GM10847 (cell line): ENCODE measurements around the gene KCTD16.

Experiments
- POLR2A ChIP-seq: IDR thresholded peaks from 2 replicates; pipeline ENCODE4 v1.6.1; 2011; ENCODE audit not compliant: insufficient read length; ENCODE audit errors: extremely low read depth

Gene KCTD16

DNA sequence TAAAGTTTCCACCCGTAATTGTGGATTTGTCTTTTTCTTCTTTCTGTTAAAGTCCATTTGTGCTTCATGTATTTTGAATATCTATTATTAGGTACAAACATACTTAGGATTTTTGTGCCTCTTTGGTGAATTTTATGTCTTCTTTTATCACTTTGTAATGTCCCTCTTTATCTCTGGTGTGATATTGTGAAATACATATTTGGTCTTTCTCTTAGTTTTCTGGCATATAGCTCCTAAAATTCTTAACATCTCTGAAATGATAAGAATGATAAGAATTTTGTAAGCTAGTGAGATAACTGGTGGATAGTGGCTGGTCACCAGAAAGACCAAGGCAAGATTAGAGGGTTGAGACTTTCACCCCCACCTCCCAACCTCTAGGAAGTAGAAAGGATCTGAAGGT is 111.1 kb downstream of the KCTD16 start:
- no peak for TF ChIP-seq POLR2A

DNA sequence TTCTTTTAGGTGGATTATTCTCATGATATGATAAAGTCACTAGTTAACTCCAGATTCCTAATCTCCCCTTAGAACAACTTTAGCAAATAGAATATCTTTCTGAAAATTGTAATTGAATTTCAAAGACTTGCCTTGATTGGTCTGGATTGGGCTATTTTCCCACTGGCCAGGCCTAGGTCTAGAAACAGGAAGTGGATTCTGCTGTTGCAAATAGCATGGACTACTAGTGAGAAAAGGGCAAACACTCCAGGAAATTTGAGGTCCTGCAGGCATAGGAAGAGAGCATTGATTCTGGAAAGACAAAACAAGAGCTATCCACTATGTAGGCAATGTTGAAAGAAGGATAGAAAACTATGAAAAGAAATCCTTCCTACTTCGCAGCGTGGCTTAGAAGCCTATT is 113.4 kb downstream of the KCTD16 start:
- TF ChIP-seq POLR2A, result no peak

DNA sequence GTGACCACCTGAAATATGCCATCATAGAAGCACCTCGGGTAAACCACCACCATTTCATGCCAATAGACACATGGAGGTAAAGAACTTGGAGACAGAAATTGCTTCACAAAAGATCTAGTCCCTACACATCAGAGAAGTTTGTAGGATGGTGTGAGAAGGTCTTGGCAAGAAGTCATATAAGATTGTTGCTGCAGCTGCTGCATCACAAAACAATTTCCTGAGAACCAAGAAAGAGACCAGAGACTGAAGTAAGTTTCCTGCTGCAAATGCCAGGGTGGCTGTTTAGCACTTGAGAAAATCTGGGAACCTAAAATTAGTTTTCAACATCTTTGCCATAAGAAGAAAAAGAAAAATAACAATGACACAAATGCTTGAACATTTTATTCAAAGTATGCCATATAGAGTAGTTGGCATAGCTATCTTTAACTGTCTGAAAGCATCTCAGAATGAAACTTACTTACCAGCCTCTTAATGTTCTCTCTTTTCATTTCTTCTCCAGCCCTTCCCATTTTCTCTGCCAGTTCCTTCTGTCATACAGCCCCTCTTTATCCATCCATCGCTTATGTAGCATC is 114.3 kb downstream of the KCTD16 start:
- no peak for TF ChIP-seq POLR2A

- no peak for TF ChIP-seq POLR2A
These were observed 118.6 kb downstream of the KCTD16 start for GRCh38 chr5:144289277-144289676.

GRCh38 chr5:144292029-144292428 is 121.4 kb downstream of the KCTD16 start:
- TF ChIP-seq POLR2A, result no peak

DNA sequence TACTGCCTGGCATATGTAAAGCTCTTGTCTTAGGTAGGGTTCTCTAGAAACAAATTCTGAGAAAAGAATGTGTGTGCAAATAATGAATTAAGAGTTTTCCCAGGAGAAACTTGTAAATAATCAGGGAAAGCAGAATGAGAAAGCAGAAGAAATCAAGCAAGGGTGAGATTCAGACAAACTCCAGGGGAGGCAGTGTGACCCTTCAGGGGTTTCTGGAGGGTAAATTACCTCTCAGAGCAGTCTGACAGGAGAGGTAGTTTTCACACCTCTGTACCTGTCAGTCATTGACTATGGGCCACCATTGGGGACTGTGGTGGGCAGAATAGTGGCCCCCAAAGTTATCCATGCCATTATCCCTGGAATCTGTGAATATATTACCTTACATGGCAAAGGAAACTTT is 124.6 kb downstream of the KCTD16 start:
- no peak for TF ChIP-seq POLR2A

DNA sequence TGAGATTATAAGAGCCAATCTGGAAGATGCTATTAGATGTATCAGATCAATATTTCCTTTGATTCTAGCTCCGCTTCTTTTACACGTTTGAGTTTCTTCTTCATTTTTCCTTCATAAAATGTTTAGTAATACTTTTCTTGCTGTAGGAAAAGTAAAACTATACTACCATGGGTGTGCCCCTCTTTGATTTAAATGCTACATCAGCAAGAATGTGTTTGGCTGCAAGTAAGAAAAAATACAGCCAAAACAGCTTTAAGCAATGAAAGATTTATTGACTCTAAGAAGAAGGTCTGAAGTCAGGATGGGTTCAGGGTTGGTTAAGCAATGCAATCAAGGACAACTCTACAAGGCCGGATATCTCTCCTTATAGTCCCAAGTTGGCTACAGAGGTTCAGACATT is 126.4 kb downstream of the KCTD16 start:
- no peak for TF ChIP-seq POLR2A

DNA sequence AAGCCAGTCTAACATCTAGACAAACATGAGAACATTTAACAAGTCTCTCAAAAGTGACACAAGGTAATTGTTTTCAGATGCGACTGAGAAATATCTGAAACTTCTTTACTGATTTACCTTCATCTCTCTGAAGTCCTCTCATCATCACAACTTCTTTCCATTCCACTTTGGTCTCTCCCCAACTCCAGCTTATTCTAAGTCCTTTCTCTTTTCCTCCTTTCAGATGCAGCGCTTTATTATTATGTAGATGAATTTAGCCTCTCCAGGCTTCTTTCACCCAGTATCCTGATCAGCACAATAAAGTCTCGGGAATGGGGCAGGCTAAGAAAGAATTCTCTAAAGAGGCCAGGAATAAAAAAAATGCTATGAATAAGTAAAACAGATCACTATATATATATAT is 128.0 kb downstream of the KCTD16 start:
- TF ChIP-seq POLR2A, result no peak

DNA sequence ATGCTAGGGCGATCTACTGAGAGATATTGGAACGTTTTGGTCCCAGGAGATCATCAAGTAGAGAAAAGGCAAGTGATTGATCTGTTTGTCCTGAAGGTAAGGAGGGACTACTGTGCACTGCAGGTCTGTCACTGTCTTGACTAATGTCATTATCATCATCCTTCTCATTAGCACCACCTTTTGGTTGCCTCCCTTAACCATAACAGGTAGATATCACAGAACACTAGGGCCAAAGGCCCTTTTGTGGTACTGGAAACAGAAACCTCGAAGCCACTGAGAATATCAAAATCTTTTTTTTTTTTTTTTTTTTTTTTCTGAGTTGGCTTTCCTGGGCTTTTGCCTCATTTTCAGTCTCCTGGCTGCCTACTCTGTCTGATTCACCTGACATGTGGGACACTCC is 134.0 kb downstream of the KCTD16 start:
- TF ChIP-seq POLR2A, result no peak

GRCh38 chr5:144307736-144308135 is 137.1 kb downstream of the KCTD16 start:
- no peak for TF ChIP-seq POLR2A

DNA sequence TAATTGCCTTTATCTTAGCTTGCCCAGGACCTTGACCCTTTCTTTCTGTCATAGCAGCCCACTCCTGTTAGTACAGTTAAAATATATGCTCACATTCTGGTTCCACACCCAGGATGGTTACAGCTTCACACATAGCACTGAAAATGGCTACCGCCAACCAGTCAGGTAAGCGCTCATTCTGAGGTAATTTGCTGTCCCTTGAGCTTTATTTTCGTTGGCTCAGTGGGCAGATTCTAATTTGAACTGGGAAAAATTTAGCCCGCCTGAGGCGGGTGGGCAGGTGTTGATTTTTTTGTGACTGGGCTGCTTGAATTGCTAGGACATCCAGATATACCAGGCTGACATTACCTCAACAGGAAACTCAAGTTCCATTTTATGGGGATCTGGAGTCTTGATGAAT is 137.5 kb downstream of the KCTD16 start:
- TF ChIP-seq POLR2A, result no peak

GRCh38 chr5:144308906-144309670 is 138.4 kb downstream of the KCTD16 start:
- no peak for TF ChIP-seq POLR2A

- no peak for TF ChIP-seq POLR2A
These were observed 139.9 kb downstream of the KCTD16 start for GRCh38 chr5:144310621-144311020.

DNA sequence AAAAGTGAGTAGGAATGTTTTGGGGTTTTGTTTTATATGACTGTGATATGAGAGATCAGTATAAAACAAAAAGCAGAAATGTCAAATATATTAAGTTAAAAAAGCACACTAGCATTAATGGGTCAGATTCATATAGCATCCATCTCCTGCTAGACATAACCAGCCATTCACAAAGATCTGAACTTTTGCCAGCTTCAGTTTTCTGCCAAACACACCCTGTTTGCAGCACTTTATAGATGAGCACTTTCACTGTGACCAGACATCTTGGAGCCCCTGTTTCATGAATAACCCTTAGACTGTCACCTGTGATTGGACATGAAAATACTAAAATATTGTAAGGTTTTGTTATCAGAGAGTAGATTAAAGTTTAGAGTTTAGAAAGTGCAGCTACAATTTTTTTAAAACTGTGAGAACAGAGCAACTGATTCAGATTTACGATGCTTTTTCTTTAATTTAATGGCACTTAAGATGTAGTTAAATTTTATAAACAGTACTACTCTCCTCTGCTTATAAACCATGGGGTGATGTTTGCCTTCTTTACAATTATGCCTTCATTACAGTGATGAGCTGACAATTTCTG is 142.6 kb downstream of the KCTD16 start:
- no peak for TF ChIP-seq POLR2A

DNA sequence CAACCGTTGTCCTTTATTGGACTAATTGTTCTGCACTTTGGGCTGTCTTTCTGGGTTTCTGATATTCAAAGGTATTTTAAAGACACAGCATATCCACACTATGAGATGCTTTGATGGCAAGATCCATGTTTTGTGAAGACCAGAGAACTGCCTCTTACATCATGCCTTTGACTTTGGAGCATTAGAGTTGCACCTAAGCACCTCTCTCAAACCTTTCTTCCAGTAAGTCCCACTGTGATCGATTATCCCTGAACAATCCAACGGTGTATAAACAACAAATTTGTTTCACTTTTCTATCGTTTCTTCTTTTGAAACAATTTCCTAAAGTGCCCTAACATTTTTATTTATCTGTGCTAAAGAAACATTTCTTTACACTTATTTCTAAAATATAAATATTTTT is 144.4 kb downstream of the KCTD16 start:
- TF ChIP-seq POLR2A, result no peak

DNA sequence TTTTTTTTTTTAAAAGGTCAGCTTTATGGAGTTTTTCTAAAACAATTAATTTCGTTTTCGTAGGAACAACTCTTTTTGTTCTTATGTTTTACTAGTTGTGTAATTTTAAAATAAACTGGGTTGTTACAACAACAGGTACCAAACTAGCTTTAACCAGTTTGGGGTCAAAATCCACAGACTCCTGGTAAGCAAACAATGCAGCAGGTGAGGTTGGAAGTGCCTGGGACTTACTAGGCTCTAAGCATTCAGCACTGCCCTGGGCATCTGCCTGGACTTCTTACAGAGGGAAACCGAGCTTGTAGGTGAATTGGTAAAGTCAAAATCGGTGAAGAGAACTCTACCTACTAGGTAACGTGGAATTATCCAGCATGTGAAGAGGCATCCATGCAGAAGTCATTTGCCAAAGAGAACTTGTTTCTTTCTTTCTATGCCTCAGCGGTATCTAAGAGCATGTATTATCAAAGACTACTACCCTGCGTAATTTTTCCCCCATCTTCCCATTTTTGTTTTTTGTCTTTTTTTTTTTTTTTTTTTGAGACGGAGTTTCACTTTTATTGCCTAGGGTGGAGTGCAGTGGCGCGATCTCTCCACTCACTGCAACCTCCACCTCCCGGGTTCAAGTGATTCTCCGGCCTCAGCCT is 145.4 kb downstream of the KCTD16 start:
- no peak for TF ChIP-seq POLR2A
